Neural progenitor cell (in vitro differentiated cells): Measurements from ENCODE around the gene COL26A1. TPM values are rescaled to one million over a fixed set of nuclear protein-coding genes. Genes with fewer than 3 reads are reported as not detected.

Experiments
- DNase-seq: peaks from one replicate; pipeline ENCODE4 v3.0.0-alpha.2; 2016; ENCODE audit warnings: low spot score
- H2AFZ ChIP-seq: fragments of 200-600 bp; sonication (generic); replicated peaks from 2 replicates; pipeline ENCODE4 v1.6.1; 2016; ENCODE audit warnings: antibody characterized with exemption
- H3F3A ChIP-seq: fragments of 200-600 bp; sonication (generic); 2 replicates; pipeline ENCODE4 v1.6.1; 2016; ENCODE audit warnings: antibody characterized with exemption, low read depth
- H3K27ac ChIP-seq: fragments of 200-600 bp; sonication (generic); 2 replicates; pipeline ENCODE4 v1.5.1; 2016; ENCODE audit warnings: mild to moderate bottlenecking
- H3K27me3 ChIP-seq: fragments of 200-600 bp; sonication (generic); 2 replicates; pipeline ENCODE4 v1.6.1; 2016; ENCODE audit warnings: mild to moderate bottlenecking, moderate library complexity
- H3K36me3 ChIP-seq: fragments of 200-600 bp; sonication (generic); 2 replicates; pipeline ENCODE4 v1.5.1; 2016
- H3K4me1 ChIP-seq: fragments of 200-600 bp; sonication (generic); 2 replicates; pipeline ENCODE4 v1.6.1; 2016; ENCODE audit warnings: mixed run types
- H3K4me2 ChIP-seq: fragments of 200-600 bp; sonication (generic); 2 replicates; pipeline ENCODE4 v1.6.1; 2016
- H3K4me3 ChIP-seq: fragments of 200-600 bp; sonication (generic); 2 replicates; pipeline ENCODE4 v1.5.1; 2016
- H3K79me2 ChIP-seq: fragments of 200-600 bp; sonication (generic); 2 replicates; pipeline ENCODE4 v1.6.1; 2016; ENCODE audit warnings: low read depth
- H3K9ac ChIP-seq: fragments of 200-600 bp; sonication (generic); 2 replicates; pipeline ENCODE4 v1.6.1; 2016
- H3K9me3 ChIP-seq: fragments of 200-600 bp; sonication (generic); 2 replicates; pipeline ENCODE4 v1.5.1; 2016; ENCODE audit warnings: low read depth
- H4K20me1 ChIP-seq: fragments of 200-600 bp; sonication (generic); 2 replicates; pipeline ENCODE4 v1.6.1; 2016; ENCODE audit warnings: low read depth
- H3K27ac Mint-ChIP-seq: 3 replicates; pipeline ENCODE4 v1.8.0; 2021; ENCODE audit warnings: mixed read lengths
- H3K27me3 Mint-ChIP-seq: 2 replicates; pipeline ENCODE4 v1.8.0; 2022; ENCODE audit warnings: low read depth, mild to moderate bottlenecking, inconsistent platforms, moderate library complexity, mixed read lengths; ENCODE audit not compliant: insufficient read depth
- H3K36me3 Mint-ChIP-seq: 3 replicates; pipeline ENCODE4 v1.8.0; 2021; ENCODE audit warnings: mixed read lengths
- H3K4me1 Mint-ChIP-seq: 3 replicates; pipeline ENCODE4 v1.8.0; 2021; ENCODE audit warnings: mixed read lengths
- H3K4me3 Mint-ChIP-seq: 3 replicates; pipeline ENCODE4 v1.8.0; 2021; ENCODE audit warnings: mild to moderate bottlenecking, moderate library complexity, mixed read lengths
- H3K9me3 Mint-ChIP-seq: 3 replicates; pipeline ENCODE4 v1.8.0; 2020; ENCODE audit warnings: mixed read lengths
- EZH2 ChIP-seq: fragments of 200-600 bp; sonication (generic); IDR thresholded peaks from 2 replicates; pipeline ENCODE4 v1.6.1; 2017; ENCODE audit warnings: antibody characterized with exemption, mild to moderate bottlenecking, moderate library complexity
- EZH2phosphoT487 ChIP-seq: fragments of 200-600 bp; sonication (generic); IDR thresholded peaks from 2 replicates; pipeline ENCODE4 v1.6.1; 2017; ENCODE audit warnings: antibody characterized with exemption
- total RNA-seq: library from RNA; depleted of rRNA; stranded (reverse); fragments of >200 nt; gene quantifications from 2 replicates; pipeline ENCODE4 v1.2.3, GENCODE V29; 2015; ENCODE audit warnings: low replicate concordance
- TF ChIP-seq, protein P1 (sequence below): fragments of 200-600 bp; sonication (generic); IDR thresholded peaks from 2 replicates; pipeline ENCODE4 v1.5.1; 2017; ENCODE audit warnings: antibody characterized with exemption, mild to moderate bottlenecking

The COL26A1 gene
- total RNA-seq, 1 donor from 2014 or later, result 26.7 TPM

GRCh38 chr7:101575168-101575567 is 212.5 kb downstream of the COL26A1 start:
- DNase-seq, result no peak
- Histone ChIP-seq H2AFZ (no peak overlapping the region), H3K4me2 (no peak overlapping the region), H3K4me3 (no peak overlapping the region), H3F3A (no peaks in the 10 kb centered on the region), H3K27ac (no peak overlapping the region), H3K27me3 (no peaks in the 10 kb centered on the region), H3K36me3 (no peaks in the 10 kb centered on the region), H3K9ac (no peak overlapping the region), H3K4me1 (no peaks in the 10 kb centered on the region), H3K79me2 (no peaks in the 10 kb centered on the region), H3K9me3 (peaks cover 4% of the 10 kb centered on the region), H4K20me1 (no peaks in the 10 kb centered on the region)
- Mint-ChIP-seq H3K27me3 (peaks cover 3% of the 10 kb centered on the region), H3K36me3 (no peaks in the 10 kb centered on the region), H3K4me3 (no peak overlapping the region), H3K27ac (no peak overlapping the region), H3K4me1 (peaks cover 6% of the 10 kb centered on the region), H3K9me3 (peaks cover 18% of the 10 kb centered on the region)
- TF ChIP-seq EZH2, result no peak
- TF ChIP-seq, protein P1, sequence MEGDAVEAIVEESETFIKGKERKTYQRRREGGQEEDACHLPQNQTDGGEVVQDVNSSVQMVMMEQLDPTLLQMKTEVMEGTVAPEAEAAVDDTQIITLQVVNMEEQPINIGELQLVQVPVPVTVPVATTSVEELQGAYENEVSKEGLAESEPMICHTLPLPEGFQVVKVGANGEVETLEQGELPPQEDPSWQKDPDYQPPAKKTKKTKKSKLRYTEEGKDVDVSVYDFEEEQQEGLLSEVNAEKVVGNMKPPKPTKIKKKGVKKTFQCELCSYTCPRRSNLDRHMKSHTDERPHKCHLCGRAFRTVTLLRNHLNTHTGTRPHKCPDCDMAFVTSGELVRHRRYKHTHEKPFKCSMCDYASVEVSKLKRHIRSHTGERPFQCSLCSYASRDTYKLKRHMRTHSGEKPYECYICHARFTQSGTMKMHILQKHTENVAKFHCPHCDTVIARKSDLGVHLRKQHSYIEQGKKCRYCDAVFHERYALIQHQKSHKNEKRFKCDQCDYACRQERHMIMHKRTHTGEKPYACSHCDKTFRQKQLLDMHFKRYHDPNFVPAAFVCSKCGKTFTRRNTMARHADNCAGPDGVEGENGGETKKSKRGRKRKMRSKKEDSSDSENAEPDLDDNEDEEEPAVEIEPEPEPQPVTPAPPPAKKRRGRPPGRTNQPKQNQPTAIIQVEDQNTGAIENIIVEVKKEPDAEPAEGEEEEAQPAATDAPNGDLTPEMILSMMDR, result no peak
- no peak for TF ChIP-seq EZH2phosphoT487

- peaks cover 16% of the 10 kb centered on the region for H3K9me3 Mint-ChIP-seq
- H2AFZ ChIP-seq, result no peak overlapping the region
Observed at GRCh38 chr7:101575721-101576120, 213.0 kb downstream of the COL26A1 start.

DNA sequence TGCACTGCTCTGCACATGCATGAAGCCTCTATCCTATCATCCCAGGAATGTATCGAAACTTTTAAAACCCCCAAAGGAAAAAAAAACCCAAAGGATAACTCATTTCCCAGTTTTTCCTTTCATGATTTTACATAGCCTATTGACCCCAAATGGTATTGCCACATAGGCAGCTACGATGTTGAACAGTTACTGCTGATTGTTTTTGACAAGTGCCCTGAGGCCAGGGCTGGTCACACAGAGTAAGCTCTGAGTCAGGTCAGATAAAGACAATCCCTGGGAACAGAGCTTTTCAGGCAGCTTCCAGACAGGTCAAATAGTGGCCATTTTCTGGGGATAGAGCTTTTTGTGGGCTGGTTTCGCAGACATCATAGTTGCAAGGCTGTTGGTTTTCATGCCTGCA is 214.3 kb downstream of the COL26A1 start:
- Histone ChIP-seq H3K9me3 (peaks cover 4% of the 10 kb centered on the region), H3K79me2 (no peaks in the 10 kb centered on the region), H3K36me3 (no peaks in the 10 kb centered on the region), H3K4me2 (no peak overlapping the region), H3F3A (no peaks in the 10 kb centered on the region), H3K27ac (no peak overlapping the region), H3K27me3 (no peaks in the 10 kb centered on the region), H3K4me3 (no peak overlapping the region), H3K9ac (no peak overlapping the region), H3K4me1 (no peaks in the 10 kb centered on the region), H2AFZ (no peak overlapping the region), H4K20me1 (no peaks in the 10 kb centered on the region)
- Mint-ChIP-seq H3K27me3 (peaks cover 3% of the 10 kb centered on the region), H3K9me3 (peaks cover 14% of the 10 kb centered on the region), H3K4me3 (no peak overlapping the region), H3K36me3 (no peaks in the 10 kb centered on the region), H3K27ac (no peak overlapping the region), H3K4me1 (peaks cover 6% of the 10 kb centered on the region)
- TF ChIP-seq EZH2phosphoT487 (no peak), EZH2 (no peak)
- TF ChIP-seq, protein P1, result no peak
- DNase-seq, result no peak

More at GRCh38 chr7:101575721-101576120, 213.0 kb downstream of the COL26A1 start:
- no peak overlapping the region for H3K4me2 ChIP-seq
- H3F3A ChIP-seq, result no peaks in the 10 kb centered on the region
- H3K27me3 ChIP-seq, result no peaks in the 10 kb centered on the region
- TF ChIP-seq, protein P1, result no peak
- TF ChIP-seq EZH2 (no peak), EZH2phosphoT487 (no peak)
- DNase-seq, result no peak
- H3K27ac ChIP-seq, result no peak overlapping the region
- no peaks in the 10 kb centered on the region for H4K20me1 ChIP-seq
- H3K4me1 ChIP-seq, result no peaks in the 10 kb centered on the region
- no peaks in the 10 kb centered on the region for H3K36me3 ChIP-seq
- H3K4me3 ChIP-seq, result no peak overlapping the region
- peaks cover 4% of the 10 kb centered on the region for H3K9me3 ChIP-seq
- no peak overlapping the region for H3K27ac Mint-ChIP-seq
- peaks cover 3% of the 10 kb centered on the region for H3K27me3 Mint-ChIP-seq
- no peak overlapping the region for H3K4me3 Mint-ChIP-seq
- H3K4me1 Mint-ChIP-seq, result peaks cover 6% of the 10 kb centered on the region
- H3K36me3 Mint-ChIP-seq, result no peaks in the 10 kb centered on the region
- H3K9ac ChIP-seq, result no peak overlapping the region
- H3K79me2 ChIP-seq, result no peaks in the 10 kb centered on the region
